ENCODE results near the gene CERS1.

Gene CERS1

GRCh38 chr19:18928018-18928805 lies 32.3 kb upstream of the CERS1 start:
- TF ChIP-seq CEBPB (IDR thresholded peaks at IDR 0.05): no peak
- no peak for TF ChIP-seq FOXM1 (IDR thresholded peaks at IDR 0.05; ENCODE audit: borderline replicate concordance, low read depth)
- TF ChIP-seq NFIC (IDR thresholded peaks at IDR 0.05): no peak
- TF ChIP-seq TCF12 (IDR thresholded peaks at IDR 0.05; ENCODE audit: low read depth): no peak
- no peak for TF ChIP-seq YY1 (IDR thresholded peaks at IDR 0.05; ENCODE audit: low read depth)
- TF ChIP-seq CREB1 (IDR thresholded peaks at IDR 0.05; ENCODE audit: low read depth): no peak
- no peak for TF ChIP-seq RAD21 (IDR thresholded peaks at IDR 0.05; ENCODE audit: low read depth)
- TF ChIP-seq ZBTB7A (IDR thresholded peaks at IDR 0.05; ENCODE audit: low read depth): no peak
- no peak for TF ChIP-seq MAX (IDR thresholded peaks at IDR 0.05)
- TF ChIP-seq TAF1 (IDR thresholded peaks at IDR 0.05; ENCODE audit: low read depth): no peak

- TF ChIP-seq TAF1 (IDR thresholded peaks at IDR 0.05; ENCODE audit: low read depth): no peak
- TF ChIP-seq ZBTB7A (IDR thresholded peaks at IDR 0.05; ENCODE audit: low read depth): no peak
- no peak for TF ChIP-seq RAD21 (IDR thresholded peaks at IDR 0.05; ENCODE audit: low read depth)
- no peak for TF ChIP-seq NFIC (IDR thresholded peaks at IDR 0.05)
- no peak for TF ChIP-seq FOXM1 (IDR thresholded peaks at IDR 0.05; ENCODE audit: borderline replicate concordance, low read depth)
- TF ChIP-seq TEAD4 (IDR thresholded peaks at IDR 0.05): no peak
- no peak for TF ChIP-seq EP300 (IDR thresholded peaks at IDR 0.05; ENCODE audit: borderline replicate concordance)
- TF ChIP-seq EGR1 (IDR thresholded peaks at IDR 0.05): no peak
- TF ChIP-seq USF1 (IDR thresholded peaks at IDR 0.05): no peak
- no peak for TF ChIP-seq CEBPB (IDR thresholded peaks at IDR 0.05)
- TF ChIP-seq CREB1 (IDR thresholded peaks at IDR 0.05; ENCODE audit: low read depth): no peak
- TF ChIP-seq MAX (IDR thresholded peaks at IDR 0.05): no peak
- TF ChIP-seq REST (IDR thresholded peaks at IDR 0.05; ENCODE audit: low read depth): no peak
- no peak for TF ChIP-seq YY1 (IDR thresholded peaks at IDR 0.05; ENCODE audit: low read depth)
- no peak for TF ChIP-seq TCF12 (IDR thresholded peaks at IDR 0.05; ENCODE audit: low read depth)
Measured at GRCh38 chr19:18924684-18925213, 28.8 kb upstream of the CERS1 start.

- TF ChIP-seq CREB1 (IDR thresholded peaks at IDR 0.05; ENCODE audit: low read depth) (no peak), FOXM1 (IDR thresholded peaks at IDR 0.05; ENCODE audit: borderline replicate concordance, low read depth) (no peak)
Measured at GRCh38 chr19:18922228-18922985, 26.4 kb upstream of the CERS1 start.

GRCh38 chr19:18921593-18921992 lies 25.6 kb upstream of the CERS1 start:
- TF ChIP-seq TEAD4 (IDR thresholded peaks at IDR 0.05) (no peak), ZBTB7A (IDR thresholded peaks at IDR 0.05; ENCODE audit: low read depth) (no peak), RAD21 (IDR thresholded peaks at IDR 0.05; ENCODE audit: low read depth) (no peak), CEBPB (IDR thresholded peaks at IDR 0.05) (no peak), TAF1 (IDR thresholded peaks at IDR 0.05; ENCODE audit: low read depth) (no peak), MAX (IDR thresholded peaks at IDR 0.05) (no peak), USF1 (IDR thresholded peaks at IDR 0.05) (no peak), CREB1 (IDR thresholded peaks at IDR 0.05; ENCODE audit: low read depth) (no peak), YY1 (IDR thresholded peaks at IDR 0.05; ENCODE audit: low read depth) (no peak), EGR1 (IDR thresholded peaks at IDR 0.05) (no peak), NFIC (IDR thresholded peaks at IDR 0.05) (no peak), REST (IDR thresholded peaks at IDR 0.05; ENCODE audit: low read depth) (no peak), EP300 (IDR thresholded peaks at IDR 0.05; ENCODE audit: borderline replicate concordance) (no peak), TCF12 (IDR thresholded peaks at IDR 0.05; ENCODE audit: low read depth) (no peak), FOXM1 (IDR thresholded peaks at IDR 0.05; ENCODE audit: borderline replicate concordance, low read depth) (no peak)

GRCh38 chr19:18920400-18920799 lies 24.4 kb upstream of the CERS1 start:
- TF ChIP-seq EGR1 (IDR thresholded peaks at IDR 0.05): no peak
- TF ChIP-seq USF1 (IDR thresholded peaks at IDR 0.05): no peak
- TF ChIP-seq ZBTB7A (IDR thresholded peaks at IDR 0.05; ENCODE audit: low read depth): no peak
- TF ChIP-seq CREB1 (IDR thresholded peaks at IDR 0.05; ENCODE audit: low read depth): no peak
- TF ChIP-seq CEBPB (IDR thresholded peaks at IDR 0.05): no peak
- TF ChIP-seq TAF1 (IDR thresholded peaks at IDR 0.05; ENCODE audit: low read depth): no peak
- no peak for TF ChIP-seq TCF12 (IDR thresholded peaks at IDR 0.05; ENCODE audit: low read depth)
- TF ChIP-seq TEAD4 (IDR thresholded peaks at IDR 0.05): no peak
- no peak for TF ChIP-seq YY1 (IDR thresholded peaks at IDR 0.05; ENCODE audit: low read depth)
- TF ChIP-seq NFIC (IDR thresholded peaks at IDR 0.05): no peak
- TF ChIP-seq RAD21 (IDR thresholded peaks at IDR 0.05; ENCODE audit: low read depth): no peak
- TF ChIP-seq FOXM1 (IDR thresholded peaks at IDR 0.05; ENCODE audit: borderline replicate concordance, low read depth): no peak
- no peak for TF ChIP-seq MAX (IDR thresholded peaks at IDR 0.05)
- TF ChIP-seq REST (IDR thresholded peaks at IDR 0.05; ENCODE audit: low read depth): no peak
- no peak for TF ChIP-seq EP300 (IDR thresholded peaks at IDR 0.05; ENCODE audit: borderline replicate concordance)
